ENCODE results near the gene TNFRSF9. TPM values are rescaled to one million over a fixed set of nuclear protein-coding genes. Genes with fewer than 3 reads are reported as not detected.

TNFRSF9 gene
- total RNA-seq, 1 experiment from 2014 or later = not detected

DNA sequence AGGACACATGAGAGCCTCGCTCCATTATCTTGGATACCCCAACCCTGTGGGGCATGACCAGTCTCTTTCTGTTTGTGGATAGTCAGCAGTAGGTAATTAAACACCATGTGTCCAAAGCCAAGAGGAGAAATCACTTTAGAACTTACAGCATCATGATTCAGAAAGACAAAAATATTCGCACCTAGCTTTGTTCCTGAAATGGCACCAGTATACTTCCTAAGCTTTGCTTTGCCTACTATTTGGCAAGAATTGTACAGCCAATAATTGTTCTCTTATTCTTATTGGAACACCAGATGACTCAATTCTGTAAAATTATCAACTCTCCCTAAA is 24.2 kb downstream of the TNFRSF9 start:
- Histone ChIP-seq H3K4me1 (no peaks in the 10 kb centered on the region), H3K9me3 (replicated peaks) (no peaks in the 10 kb centered on the region), H3K27ac (no peak overlapping the region), H3K36me3 (no peaks in the 10 kb centered on the region), H3K27me3 (no peaks in the 10 kb centered on the region; the same call in 1 of the 2 replicates), H3K4me3 (no peak overlapping the region)
- no peak for DNase-seq

- Histone ChIP-seq H3K27ac (no peak overlapping the region), H3K27me3 (no peaks in the 10 kb centered on the region; the same call in 1 of the 2 replicates)
- DNase-seq = no peak
These were observed 24.7 kb downstream of the TNFRSF9 start for GRCh38 chr1:7915826-7916500.

GRCh38 chr1:7912743-7913557 is 27.7 kb downstream of the TNFRSF9 start:
- no peak for DNase-seq
- Histone ChIP-seq H3K4me3 (no peak overlapping the region), H3K36me3 (no peaks in the 10 kb centered on the region), H3K27ac (no peak overlapping the region), H3K4me1 (no peaks in the 10 kb centered on the region), H3K9me3 (replicated peaks) (no peaks in the 10 kb centered on the region), H3K27me3 (no peaks in the 10 kb centered on the region; the same call in 1 of the 2 replicates)

More at GRCh38 chr1:7915826-7916500, 24.7 kb downstream of the TNFRSF9 start:
- H3K4me1 ChIP-seq = no peaks in the 10 kb centered on the region
- no peak overlapping the region for H3K4me3 ChIP-seq
- H3K9me3 ChIP-seq (replicated peaks) = no peaks in the 10 kb centered on the region
- H3K36me3 ChIP-seq = no peaks in the 10 kb centered on the region

DNA sequence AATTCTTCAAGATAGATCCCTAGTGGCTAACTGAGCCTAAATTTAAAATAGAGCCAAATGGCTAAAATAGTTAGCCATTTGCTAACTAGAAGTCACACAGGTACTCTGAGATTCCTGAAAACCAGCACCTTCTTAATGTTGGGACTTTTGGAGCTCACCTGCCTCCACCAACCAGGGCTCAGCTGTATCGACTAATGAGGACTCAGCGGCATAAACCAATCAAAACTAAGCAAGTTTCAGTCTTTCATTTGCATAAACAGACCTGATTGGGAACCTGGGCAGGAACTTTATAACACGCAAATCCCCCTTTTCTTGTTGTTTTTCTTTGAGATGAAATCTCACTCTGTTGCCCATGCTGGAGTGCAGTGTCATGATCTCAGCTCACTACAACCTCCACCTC is 28.5 kb downstream of the TNFRSF9 start:
- Histone ChIP-seq H3K36me3 (no peaks in the 10 kb centered on the region), H3K27me3 (no peaks in the 10 kb centered on the region; the same call in 1 of the 2 replicates), H3K4me1 (no peaks in the 10 kb centered on the region), H3K9me3 (replicated peaks) (no peaks in the 10 kb centered on the region), H3K4me3 (no peak overlapping the region), H3K27ac (no peak overlapping the region)
- DNase-seq = no peak

GRCh38 chr1:7905262-7905661 is 35.4 kb downstream of the TNFRSF9 start:
- no peak overlapping the region for H3K4me3 ChIP-seq
- no peaks in the 10 kb centered on the region for H3K9me3 ChIP-seq (replicated peaks)
- H3K36me3 ChIP-seq = no peaks in the 10 kb centered on the region
- H3K4me1 ChIP-seq = no peaks in the 10 kb centered on the region
- no peak overlapping the region for H3K27ac ChIP-seq
- no peak for DNase-seq
- H3K27me3 ChIP-seq = peaks cover 7% of the 10 kb centered on the region; the same call in 1 of the 2 replicates

- Histone ChIP-seq H3K27ac (no peak overlapping the region), H3K4me1 (no peaks in the 10 kb centered on the region), H3K36me3 (no peaks in the 10 kb centered on the region), H3K27me3 (peaks cover 7% of the 10 kb centered on the region; the same call in 1 of the 2 replicates), H3K4me3 (no peak overlapping the region), H3K9me3 (replicated peaks) (0 out of 2 replicates have a peak, but pooled peaks cover 2% of the 10 kb centered on the region)
- DNase-seq = peak; percentile 59 to 85
These were observed 38.1 kb downstream of the TNFRSF9 start for GRCh38 chr1:7902478-7903085.

DNA sequence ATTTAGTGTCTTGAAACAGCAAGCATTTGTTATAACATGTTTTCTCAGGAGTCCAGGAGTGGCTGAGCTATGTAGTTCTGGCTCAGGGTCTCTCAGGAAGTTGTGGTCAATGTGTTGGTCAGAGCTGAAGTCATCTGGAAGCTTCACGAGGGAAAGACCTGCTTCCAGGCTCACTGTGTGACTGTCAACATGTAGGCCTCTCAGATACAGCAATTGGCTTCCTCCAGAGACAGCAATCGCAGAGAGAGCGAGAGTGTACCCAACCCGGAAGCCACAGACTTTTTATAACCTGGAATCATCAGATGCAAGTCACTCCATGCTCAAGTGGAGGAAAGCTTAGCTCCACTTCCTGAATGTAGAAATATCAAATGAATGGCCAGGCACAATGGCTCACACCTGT is 40.9 kb downstream of the TNFRSF9 start:
- Histone ChIP-seq H3K9me3 (replicated peaks) (peaks cover 7% of the 10 kb centered on the region; the same call in 1 of the 2 replicates), H3K27ac (no peak overlapping the region), H3K4me3 (no peak overlapping the region), H3K36me3 (no peaks in the 10 kb centered on the region), H3K4me1 (no peaks in the 10 kb centered on the region), H3K27me3 (peaks cover 7% of the 10 kb centered on the region; the same call in 1 of the 2 replicates)
- DNase-seq = no peak

DNA sequence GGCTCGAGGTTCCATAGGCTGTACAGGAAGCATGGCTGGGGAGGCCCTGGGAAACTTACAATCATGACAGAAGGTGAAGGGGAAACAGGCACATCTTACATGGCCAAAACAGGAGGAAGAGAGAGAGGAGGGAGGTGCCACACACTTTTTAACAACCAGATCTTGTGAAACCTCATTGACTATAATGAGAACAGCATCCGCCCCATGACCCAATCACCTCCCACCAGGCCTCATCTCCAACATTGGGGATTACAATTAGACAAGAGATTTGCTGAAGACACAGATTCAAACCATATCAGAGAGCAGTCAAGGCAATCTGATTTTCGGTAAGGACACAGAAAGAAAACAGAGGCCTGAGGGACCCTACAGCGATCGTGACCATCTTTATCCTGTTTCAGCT is 41.7 kb downstream of the TNFRSF9 start:
- Histone ChIP-seq H3K27ac (no peak overlapping the region), H3K4me3 (no peak overlapping the region), H3K9me3 (replicated peaks) (peaks cover 7% of the 10 kb centered on the region; the same call in 1 of the 2 replicates), H3K27me3 (peaks cover 7% of the 10 kb centered on the region; the same call in 1 of the 2 replicates), H3K4me1 (no peaks in the 10 kb centered on the region), H3K36me3 (no peaks in the 10 kb centered on the region)
- no peak for DNase-seq

DNA sequence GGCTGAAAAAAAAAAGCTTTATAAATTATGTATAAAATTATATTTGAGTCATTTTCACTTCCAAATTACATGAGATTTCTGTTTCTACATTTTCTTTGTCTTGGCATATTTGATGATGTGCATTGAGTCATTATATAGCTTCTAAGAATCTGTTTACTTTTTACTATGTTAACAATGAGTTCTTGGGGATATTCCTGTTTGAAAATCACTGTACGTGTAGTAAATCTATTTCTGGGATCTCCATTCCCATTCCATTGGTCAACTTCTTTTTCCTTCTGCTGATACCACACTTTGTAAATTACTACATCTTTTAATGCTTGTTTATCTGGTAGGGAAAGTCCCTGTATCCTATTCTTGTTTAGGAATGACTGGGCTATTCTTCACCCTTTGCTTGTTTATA is 43.6 kb downstream of the TNFRSF9 start:
- peaks cover 7% of the 10 kb centered on the region; the same call in 1 of the 2 replicates for H3K9me3 ChIP-seq (replicated peaks)
- no peaks in the 10 kb centered on the region; the same call in 1 of the 2 replicates for H3K27me3 ChIP-seq
- no peaks in the 10 kb centered on the region for H3K36me3 ChIP-seq
- H3K4me3 ChIP-seq = no peak overlapping the region
- H3K27ac ChIP-seq = no peak overlapping the region
- H3K4me1 ChIP-seq = no peaks in the 10 kb centered on the region
- no peak for DNase-seq

GRCh38 chr1:7893529-7894180 is 47.0 kb downstream of the TNFRSF9 start:
- Histone ChIP-seq H3K4me3 (no peak overlapping the region), H3K9me3 (replicated peaks) (peaks cover 10% of the 10 kb centered on the region; the same call in 1 of the 2 replicates), H3K36me3 (no peaks in the 10 kb centered on the region), H3K27me3 (no peaks in the 10 kb centered on the region), H3K4me1 (no peaks in the 10 kb centered on the region), H3K27ac (no peak overlapping the region)
- DNase-seq = no peak

- H3K27ac ChIP-seq = no peak overlapping the region
- DNase-seq = no peak
- no peak overlapping the region for H3K4me3 ChIP-seq
- H3K36me3 ChIP-seq = no peaks in the 10 kb centered on the region
- H3K27me3 ChIP-seq = 0 out of 2 replicates have a peak, but pooled peaks cover 3% of the 10 kb centered on the region
- peaks cover 7% of the 10 kb centered on the region; the same call in 1 of the 2 replicates for H3K9me3 ChIP-seq (replicated peaks)
- no peaks in the 10 kb centered on the region for H3K4me1 ChIP-seq
These were observed 48.8 kb downstream of the TNFRSF9 start for GRCh38 chr1:7891804-7892203.

DNA sequence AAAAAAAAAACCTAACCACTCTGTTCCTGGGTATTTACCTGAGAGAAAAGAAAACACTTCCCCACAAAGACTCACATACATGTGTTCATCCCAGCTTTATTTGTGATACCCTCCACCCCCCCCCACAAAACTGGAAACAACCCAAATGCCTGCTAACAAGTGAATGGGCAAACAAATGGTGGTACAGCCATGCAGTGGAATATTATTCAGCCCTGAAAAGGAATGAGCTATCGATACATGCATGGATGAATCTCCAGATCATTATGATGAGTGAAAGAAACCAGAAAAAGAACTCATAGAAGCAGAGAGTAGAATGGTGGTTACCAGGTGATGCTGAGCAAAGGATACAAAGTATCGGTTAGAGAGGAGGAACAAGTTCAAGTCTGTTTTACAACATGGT is 49.8 kb downstream of the TNFRSF9 start:
- Histone ChIP-seq H3K4me3 (no peak overlapping the region), H3K36me3 (no peaks in the 10 kb centered on the region), H3K4me1 (no peaks in the 10 kb centered on the region), H3K27ac (no peak overlapping the region), H3K9me3 (replicated peaks) (peaks cover 7% of the 10 kb centered on the region; the same call in 1 of the 2 replicates), H3K27me3 (0 out of 2 replicates have a peak, but pooled peaks cover 3% of the 10 kb centered on the region)
- DNase-seq = no peak

DNA sequence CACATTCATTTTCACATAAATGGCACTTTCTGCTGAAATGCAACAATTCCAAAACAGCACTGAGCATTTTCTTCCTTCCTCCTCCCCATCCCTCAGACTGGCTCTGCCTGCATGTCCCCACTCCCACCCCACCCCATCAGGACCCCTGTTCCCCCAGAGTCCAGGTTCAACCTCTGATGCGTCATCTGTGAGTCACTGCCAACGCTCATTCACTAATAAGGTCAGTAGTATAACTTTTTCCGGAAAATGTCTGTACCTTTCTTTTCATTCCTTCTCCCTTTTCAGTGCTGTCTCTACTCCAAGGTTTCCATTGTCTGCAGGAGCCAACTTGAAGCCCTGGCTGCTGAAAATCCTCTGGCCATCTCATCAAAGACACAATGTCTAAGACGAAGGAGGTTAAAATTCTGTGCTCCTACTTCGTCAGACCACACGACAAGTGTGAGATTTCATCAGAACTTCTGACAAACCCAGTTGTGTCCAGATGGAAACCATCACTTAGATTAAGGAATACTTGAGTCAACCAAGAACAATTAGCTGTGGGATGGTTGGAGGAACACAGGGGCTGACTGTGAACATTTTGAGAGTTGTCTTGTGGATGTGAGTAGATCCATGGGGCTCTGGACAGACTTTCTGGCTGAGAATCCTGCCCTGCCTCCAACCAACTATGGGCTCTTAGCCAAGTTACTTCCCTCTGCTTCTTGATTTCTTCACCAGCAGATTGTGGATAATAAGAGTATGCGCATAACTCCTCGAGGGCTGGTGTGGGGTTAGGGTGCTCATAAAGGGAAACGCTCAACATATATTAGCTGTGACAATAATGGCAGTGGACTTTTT is 52.2 kb downstream of the TNFRSF9 start:
- Histone ChIP-seq H3K9me3 (replicated peaks) (0 out of 2 replicates have a peak, but pooled peaks cover 3% of the 10 kb centered on the region), H3K27me3 (0 out of 2 replicates have a peak, but pooled peaks cover 3% of the 10 kb centered on the region), H3K36me3 (no peaks in the 10 kb centered on the region), H3K27ac (no peak overlapping the region), H3K4me1 (no peaks in the 10 kb centered on the region), H3K4me3 (no peak overlapping the region)
- DNase-seq = no peak

DNA sequence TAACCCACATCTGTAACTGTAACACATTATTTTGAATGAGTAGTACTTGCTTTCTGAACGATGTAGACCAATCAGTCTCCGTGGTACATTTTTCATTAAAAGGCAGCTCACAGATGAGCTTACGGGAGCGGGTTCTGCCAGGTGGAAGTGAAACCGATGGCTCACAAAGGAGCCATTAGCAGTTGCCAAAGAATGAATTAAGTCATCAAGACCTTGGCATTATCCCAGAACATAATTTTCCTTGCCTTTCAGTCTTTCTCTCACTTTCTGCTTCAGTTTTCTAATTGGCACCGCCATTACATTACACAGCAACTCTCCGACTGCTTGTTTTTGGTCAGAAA is 54.3 kb downstream of the TNFRSF9 start:
- 0 out of 2 replicates have a peak, but pooled peaks cover 3% of the 10 kb centered on the region for H3K27me3 ChIP-seq
- no peak overlapping the region for H3K27ac ChIP-seq
- no peak overlapping the region for H3K4me3 ChIP-seq
- 0 out of 2 replicates have a peak, but pooled peaks cover 3% of the 10 kb centered on the region for H3K9me3 ChIP-seq (replicated peaks)
- no peak for DNase-seq
- no peaks in the 10 kb centered on the region for H3K4me1 ChIP-seq
- no peaks in the 10 kb centered on the region for H3K36me3 ChIP-seq

All from SJCRH30 (cell line).